HG02571 (cell line): Measurements from ENCODE around the gene F12.
"Not testable (repeated sequence)": the region's sequence is repeated elsewhere in the genome, so short reads cannot be mapped to it uniquely, and the experiment has no call there.

Source experiments
- ATAC-seq: cut with Tn5 transposase; IDR thresholded peaks from one replicate; pipeline ENCODE4 v1.9.1; 2021; ENCODE audit warnings: mild to moderate bottlenecking, moderate library complexity; ENCODE audit not compliant: unreplicated experiment

Gene F12

DNA sequence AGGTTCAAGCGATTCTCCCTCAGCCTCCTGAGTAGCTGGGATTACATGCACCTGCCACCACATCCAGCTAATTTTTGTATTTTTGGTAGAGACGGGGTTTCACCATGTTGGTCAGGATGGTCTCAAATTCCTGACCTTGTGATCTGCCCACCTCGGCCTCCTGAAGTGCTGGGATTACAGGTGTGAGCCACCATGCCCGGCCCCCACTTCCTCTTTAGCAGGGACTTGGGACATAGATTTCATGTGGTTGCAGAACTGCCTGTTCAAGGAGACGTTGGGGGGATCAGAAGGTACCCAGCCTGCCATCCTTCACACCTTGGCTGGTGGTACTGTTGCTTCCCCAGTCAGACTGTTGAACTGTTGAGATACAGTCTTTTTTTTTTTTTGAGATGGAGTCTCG is 7.7 kb upstream of the F12 start:
- not testable (repeated sequence) for ATAC-seq

DNA sequence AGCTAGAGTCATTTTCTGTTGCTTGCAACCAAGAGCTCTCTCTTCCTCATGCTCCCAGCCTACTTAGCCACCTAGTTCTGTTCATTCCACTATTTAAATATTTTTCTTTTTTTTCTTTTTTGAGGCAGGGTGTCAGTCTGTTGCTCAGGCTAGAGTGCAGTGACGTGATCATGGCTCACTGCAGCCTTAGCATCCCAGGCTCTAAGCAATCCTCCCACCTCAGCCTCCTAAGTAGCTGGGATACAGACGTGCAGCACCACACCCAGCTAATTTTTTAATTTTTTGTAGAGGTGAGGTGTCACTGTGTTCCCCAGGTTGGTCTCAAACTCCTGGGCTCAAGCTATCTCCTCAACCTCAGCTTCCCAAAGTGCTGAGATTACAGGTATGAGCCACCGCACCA is 5.1 kb upstream of the F12 start:
- no peak for ATAC-seq

DNA sequence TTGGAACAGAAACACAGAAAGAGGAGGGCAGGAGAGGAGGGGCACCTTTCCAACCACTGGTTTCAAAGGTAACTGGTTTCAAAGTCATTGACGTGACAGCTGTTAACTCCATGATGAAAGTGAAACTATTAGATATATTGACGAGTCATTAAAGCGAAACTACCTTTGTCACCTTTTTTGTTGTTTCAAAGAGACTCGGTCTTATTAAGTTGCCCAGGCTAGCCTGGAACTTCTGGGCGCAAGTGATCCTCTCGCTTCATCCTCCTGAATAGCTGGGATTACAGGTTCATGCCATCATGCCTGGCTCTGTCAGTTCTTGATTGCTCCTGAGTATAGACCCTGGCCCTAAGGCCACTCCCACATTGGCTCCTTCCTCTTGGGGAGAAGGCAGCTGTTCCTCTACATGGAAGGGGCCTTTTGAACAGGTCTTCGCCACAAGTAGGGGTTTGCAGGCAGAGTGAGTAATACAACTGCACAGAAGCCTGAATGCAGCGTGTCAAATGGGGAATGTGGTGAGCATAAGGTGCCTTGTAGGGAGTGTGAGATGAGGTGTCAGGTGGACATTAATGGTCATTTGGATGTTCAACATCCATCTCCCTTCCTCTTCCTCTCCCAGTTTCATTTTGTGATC is 3.4 kb upstream of the F12 start:
- ATAC-seq = peak; percentile 61

DNA sequence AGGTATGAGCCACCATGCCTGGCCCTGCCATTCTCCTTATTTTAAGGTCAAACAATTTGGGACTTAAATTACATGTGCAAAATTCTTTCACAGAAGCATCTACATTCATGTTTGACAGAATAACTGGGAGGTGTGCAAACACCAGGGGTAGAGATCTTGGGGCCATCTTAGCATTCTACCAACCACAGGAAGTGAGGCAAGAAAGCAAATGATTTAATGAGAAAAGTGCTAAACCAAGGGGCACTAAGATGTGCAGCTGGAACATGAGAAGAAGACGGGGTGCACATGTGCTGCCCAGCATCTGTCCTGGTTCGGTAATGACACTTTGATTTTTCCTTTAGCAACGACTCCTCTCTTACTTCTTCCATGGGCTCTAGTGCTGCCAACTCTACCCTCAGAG is 1.2 kb upstream of the F12 start:
- no peak for ATAC-seq

DNA sequence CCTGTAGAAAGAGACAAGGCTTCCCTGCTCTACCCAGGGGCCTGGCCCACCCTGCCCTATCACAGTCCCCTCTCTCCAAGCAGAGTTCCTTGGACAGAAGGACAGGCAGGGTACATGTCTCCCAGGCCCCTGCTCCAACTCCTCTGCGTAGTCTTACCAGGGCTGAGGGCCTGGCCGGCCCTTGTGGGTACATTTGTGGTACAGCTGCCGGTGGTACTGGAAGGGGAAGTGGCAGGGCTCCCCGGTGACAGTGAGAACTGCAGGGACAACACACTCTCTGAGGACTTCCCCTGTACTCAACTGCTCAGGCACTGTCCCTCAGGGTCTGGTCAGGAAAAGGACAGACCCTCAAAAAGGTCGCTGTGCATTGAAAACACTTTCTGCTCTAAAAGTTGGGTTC is 3.6 kb downstream of the F12 start:
- no peak for ATAC-seq

DNA sequence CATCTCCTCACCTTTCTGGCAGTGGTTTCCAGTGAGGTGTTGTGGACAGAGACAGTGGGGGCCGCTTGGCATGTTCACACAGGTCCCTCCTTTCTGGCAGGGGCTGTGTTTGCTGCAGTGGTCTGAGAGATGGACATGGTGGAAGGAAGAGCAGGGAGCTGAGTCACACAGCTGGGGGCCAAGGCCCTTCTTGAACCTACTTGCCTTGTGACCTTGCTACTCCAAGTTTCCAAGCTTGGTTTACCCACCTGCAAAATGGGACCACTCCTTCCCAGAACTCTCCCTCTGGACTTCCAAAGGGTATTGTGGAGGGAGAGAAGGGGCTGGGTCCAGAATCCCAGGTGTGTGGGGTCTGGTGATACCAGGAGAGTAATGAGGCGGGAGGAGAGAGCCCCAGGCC is 4.1 kb downstream of the F12 start:
- no peak for ATAC-seq

DNA sequence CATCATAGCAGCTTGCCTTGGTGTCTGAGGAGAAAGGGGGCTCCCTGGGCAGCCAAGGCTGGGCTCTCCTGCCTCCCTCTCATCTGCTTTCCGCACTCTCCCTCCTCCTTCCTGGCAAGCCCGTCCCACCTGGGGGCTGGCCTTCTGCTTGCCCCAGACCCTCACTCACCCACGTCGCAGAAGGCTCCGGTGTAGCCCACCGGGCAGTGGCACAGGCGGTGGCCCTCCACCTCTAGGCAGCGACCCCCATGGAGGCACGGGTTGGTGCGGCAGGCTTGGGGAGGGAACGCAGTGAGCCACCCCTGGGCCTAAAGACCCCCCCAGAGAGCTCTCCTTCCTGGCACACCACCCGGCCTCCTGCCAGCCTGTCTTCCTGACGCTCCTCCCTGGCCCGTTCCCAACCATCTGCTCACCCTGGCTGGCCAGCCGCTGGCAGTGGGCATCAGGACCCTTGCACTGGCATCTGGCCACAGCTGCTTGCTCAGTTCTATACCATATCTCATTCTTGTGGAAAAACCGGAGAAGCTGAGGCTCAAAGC is 4.7 kb downstream of the F12 start:
- no peak for ATAC-seq

DNA sequence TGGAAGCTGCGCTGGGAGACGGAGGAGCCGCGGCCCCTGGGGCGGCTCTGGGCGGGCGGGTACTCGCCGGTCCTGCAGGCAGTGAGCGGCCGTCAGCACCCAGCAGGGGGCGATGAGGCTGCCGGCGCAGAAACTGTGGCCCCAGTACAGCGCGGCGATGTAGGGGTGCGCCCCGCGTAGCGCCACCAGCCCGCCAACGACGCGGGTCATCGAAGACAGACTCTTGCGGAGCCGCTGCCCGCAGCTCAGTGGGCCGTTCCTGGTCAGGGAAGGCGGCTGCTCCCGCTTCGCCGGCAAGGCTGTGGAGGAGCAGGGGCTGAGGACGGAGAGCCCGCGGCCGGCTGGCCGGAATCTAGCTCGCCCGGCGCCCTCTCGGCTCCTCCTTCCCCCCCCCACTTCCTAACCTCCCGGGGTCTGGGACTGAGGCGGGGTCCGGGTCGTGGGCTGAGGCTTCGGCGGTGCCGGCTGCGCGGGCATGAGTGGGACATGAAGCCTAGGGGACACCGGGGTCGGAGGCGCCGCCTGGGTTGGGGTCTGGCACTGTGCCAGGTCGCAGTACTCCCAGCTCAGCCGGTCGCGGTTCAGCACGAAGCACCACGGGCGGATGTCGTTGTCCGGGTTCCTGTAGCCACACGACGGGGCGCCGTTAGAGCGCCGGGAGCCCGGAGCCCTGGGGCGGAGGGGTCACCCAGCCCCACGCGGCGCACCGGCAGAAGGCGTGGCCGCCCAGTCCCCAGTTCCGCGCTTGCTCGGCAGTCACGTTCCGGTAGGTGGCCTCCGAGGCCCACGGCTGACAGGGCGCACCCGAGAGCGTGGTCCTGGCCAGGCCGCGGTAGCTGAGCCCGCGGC is 5.3 kb downstream of the F12 start:
- ATAC-seq = peak; percentile 73

DNA sequence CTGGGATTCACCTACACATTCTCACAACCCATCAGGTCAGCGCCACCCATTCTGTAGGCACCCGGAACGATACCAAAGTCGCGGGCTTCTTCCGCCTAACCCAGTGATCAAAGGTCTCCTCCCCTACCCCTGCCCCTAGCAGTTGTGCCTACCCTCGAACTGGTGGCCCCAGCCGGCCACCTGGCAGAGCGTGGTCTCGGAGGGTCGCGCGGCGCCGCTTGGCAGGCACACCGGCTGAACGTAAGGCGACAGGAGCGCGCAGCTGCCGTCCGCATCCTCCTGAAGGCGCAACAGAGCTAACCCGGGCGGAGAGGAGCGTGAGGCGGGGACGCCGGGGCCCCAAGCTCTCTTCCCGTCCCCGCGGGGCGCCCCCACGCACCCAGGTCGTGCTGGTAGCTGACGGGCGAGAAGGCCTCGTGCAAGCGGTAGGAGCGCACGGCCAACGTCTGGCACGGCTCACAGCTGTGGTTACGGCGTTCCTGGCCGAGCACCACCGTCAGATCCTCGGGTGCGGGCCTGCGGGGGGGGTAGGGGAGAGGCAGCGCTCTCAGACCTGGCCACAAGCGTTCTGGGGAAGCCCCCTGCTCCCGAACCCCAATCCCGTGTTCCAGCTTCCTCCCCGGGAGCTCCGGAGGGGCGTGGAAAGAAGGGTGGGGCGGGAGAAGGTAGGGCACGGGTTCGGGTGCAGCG is 6.1 kb downstream of the F12 start:
- ATAC-seq = no peak

DNA sequence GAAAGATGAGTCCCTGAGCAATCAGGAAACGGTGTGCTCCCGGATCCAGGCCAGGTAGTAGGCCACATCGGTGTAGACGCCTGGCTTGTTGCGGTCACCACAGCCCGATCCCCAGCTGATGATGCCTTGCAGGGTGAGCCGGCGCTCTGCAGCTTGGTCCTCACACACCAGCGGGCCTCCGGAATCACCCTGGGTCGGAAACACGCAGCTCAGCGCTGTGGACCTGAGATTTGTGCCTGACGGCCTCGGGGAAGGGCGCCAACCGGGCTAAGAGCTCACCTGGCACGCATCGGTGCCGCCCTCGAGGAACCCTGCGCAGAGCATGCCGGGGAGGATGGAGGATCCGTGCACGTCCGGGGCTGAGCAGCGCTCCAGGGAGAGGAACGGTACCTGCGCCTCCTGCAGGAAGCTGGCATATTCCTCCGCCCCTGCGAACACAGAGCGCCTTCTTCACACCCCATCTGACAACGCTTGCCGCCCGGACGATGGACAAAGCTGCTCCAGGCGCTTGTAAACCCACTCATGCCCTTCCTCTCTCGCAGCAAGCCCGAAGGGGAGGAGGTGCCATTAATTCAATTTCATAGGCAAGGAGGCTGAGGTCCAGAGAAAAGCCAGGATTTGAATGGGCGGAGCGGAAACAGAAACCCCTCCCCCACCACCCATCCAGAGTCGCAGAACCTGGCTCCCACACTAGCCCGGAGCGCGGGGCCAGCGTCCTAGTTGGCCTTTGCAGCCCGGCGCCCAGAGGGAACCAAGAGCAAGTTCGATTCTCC is 6.9 kb downstream of the F12 start:
- no peak for ATAC-seq

DNA sequence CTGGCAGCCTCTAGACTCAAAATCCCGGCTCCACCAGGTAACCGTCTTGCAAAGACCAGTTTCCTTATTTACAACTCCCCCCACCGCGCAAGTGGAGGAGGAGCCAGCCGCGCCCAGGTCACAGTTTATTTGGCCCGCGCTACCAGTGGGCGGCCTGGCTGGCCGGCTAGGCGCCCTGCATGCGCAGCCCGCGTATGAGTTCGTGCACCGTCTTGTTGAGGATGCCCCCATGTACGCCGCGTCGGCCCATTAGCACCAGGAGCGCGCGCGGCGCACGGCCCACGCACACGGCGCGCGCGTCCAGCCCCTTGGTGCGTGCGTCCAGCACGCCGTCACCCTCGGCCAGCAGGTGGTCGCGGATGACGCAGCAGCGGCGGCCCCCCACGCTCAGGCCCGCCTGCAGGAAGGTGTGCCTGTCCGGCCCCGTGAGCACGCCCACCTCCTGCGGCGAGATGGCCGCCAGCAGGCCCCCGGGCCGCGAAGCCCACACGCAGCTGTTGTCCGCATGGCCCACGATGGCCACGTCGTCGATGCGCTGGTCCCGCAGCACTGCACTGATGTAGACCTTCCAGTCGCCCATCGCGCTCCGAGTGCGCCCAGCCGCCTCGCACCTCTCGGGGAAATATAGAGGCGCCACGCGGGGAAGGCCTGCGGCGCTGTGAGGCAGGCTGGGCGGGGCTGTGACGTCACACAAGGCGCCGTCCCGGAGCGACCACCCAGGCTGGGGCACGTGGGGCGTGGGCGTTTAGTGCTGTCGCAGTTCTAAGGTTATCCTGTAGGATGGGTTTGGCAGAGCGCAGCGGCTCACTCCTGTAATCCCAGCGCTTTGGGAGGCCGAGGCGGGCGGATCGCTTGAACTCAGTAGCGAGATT is 9.1 kb downstream of the F12 start, which contains the start of gene PFN3:
Gene PFN3 (minus strand): TSS at position 665 of the 872 bp plus-strand sequence. CDS start 85 bp downstream, at position 580.
- ATAC-seq = no peak

DNA sequence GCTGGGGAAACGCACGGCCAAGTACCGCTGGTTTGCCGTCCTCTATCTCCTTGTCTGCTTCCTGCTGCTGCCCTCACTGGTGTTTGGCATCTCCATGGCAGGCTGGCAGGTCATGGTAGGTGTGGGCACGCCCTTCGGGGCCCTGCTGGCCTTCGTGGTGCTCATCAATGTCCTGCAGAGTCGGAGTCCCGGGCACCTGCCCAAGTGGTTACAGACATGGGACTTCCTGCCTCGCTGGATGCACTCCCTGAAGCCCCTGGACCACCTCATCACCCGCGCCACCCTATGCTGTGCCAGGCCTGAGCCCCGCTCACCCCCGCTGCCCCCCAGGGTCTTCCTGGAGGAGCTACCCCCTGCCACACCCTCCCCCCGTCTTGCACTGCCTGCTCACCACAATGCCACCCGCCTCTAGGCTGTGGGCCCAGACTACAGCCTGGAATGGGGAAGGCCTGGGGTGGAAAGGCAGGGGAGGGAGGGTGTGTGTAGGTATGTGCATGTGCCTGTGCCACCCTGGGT is 11.4 kb downstream of the F12 start:
- ATAC-seq = no peak

DNA sequence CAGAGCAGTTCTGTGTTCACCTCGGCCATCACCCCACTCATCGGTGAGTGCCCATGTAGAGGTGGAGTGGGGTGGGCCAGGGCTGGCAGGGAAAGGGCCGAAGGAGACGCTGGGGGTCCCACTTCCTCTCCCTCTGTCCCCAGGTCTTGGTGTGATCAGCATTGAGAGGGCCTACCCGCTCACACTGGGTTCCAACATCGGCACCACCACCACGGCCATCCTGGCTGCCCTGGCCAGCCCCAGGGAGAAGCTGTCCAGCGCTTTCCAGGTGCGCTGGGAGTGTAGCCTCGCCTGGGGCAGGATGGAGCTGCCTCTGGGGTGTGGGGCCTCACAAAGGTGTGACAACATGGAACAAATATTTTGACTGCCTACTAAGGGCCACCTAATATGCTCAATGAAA is 12.6 kb downstream of the F12 start:
- no peak for ATAC-seq

DNA sequence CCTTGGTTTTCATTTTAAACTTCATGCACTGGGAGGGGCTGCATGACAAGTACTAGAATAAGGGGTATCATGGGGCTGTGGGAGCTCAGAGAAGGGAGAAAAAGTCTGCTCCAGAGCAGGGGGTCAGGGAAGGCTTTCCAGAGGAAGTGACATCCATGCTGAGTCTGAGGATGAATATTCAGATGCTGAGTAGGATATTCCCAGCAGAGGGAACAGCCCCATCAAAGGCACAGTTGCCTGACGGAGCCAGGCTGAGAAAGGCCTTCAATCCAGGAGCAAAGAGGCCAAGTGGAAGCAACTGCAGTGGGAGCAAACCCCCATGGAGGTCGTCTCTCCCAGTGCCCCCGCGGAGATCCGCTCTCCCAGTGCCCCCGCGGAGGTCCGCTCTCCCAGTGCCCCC is 13.3 kb downstream of the F12 start:
- no peak for ATAC-seq

DNA sequence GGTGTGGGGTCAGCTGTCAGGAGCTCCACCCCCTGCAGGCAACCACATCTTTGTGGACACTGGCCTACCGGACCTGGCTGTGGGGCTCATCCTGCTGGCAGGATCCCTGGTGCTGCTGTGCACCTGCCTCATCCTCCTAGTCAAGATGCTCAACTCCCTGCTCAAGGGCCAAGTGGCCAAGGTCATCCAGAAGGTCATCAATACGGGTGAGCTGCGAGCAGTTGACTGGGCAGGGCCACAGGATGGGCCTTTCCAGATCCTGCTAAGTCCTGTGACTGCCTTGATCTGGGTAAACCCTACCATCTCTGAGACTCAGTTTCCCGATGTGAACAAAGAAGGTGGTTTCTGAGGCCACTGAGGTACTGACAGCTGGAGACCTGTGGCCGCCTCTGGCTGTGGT is 15.4 kb downstream of the F12 start:
- no peak for ATAC-seq

DNA sequence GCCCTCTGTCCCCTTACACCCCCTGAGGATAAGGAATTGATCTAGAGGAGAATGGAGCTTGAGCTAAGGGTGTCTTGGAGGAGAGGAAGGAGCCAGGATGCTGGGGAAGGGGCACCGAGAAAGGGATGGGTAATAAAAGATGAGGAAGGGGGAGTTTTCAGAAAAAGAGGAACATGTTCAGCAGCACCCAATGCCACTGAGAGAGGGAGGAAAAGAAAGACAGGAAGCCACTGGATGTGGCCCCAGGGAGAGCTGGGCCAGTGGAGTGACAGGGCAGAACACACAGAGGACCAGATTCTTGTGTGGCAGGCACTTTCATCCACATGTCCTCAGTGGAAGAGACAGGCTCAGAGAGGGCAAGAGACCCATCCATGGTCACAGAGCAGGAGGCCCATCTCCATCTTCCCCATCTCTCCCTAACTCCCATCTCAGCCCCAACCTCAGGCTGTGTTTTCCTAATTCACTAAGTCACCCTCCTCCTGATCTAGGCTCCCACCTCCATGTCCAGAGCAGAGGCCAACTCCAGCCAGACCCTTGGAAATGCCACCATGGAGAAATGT is 16.1 kb downstream of the F12 start:
- no peak for ATAC-seq

DNA sequence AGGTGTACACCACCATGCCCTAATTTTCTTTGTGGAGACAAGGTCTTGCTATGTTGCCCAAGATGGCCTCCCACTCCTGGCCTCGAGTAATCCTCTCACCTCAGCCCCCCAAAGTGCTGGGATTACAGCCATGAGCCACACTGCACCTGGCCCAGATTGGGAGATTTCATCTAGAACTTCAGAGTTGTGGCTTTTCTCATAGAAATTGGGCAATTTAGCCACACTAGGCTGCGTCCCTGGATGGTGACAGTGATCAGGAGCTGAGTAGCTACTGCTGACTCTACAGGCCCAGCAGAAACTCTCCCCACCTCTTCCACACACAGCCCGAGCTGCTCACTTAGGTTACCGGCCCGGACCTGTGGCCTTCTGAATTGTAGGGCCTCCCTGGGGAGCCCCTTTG is 16.6 kb downstream of the F12 start:
- ATAC-seq = no peak

DNA sequence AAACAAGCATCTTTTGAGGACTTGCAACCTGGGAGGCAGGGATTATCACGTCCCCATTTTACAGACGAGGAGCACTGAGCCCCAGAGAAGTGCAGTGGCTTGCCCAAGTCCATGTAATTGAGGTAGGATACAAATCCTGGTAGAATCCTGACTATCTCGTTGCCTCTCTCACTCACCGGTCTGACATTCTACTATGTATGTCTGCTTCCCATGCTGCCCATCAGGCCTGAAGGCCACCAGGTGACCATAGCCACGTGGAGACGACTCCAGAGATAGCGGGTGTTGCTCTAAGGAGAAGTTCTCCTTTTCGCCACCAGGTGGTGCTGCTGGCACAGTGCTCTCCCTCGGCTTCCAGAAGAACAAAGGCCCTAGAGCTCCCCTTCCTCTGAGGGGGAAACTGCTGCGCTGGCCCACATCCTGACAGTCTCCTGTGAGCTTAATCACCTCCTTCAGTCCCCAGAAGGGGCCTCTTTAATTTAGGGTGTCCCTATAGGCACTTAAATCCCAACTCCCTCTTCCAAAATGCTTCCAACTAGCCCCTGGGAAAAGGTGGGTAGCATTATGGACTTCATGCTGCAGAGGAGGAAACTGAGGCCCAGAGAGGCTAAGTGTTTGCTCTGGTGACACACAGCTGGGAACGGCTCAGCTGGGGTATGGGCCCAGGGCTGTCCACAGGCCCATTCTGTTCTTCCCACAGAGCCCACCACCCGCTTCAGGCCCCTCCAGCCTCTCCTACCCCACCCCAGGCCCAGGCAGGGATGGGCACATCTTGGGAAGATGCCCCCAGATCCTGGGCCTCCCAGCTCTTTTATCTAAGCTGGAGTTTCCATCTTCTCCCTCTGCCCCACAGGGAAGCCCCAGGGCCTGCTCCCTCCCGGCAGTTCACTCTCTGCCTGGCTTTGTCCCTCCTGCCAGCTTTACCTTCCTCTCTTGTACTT is 18.7 kb downstream of the F12 start:
- no peak for ATAC-seq
